GM18867 (cell line): ENCODE results near the gene TRA2A.

ENCODE experiments used
- ATAC-seq: cut with Tn5 transposase; IDR thresholded peaks from one replicate; pipeline ENCODE4 v1.9.1; 2021; ENCODE audit warnings: mild to moderate bottlenecking, moderate library complexity; ENCODE audit not compliant: unreplicated experiment

The TRA2A gene

DNA sequence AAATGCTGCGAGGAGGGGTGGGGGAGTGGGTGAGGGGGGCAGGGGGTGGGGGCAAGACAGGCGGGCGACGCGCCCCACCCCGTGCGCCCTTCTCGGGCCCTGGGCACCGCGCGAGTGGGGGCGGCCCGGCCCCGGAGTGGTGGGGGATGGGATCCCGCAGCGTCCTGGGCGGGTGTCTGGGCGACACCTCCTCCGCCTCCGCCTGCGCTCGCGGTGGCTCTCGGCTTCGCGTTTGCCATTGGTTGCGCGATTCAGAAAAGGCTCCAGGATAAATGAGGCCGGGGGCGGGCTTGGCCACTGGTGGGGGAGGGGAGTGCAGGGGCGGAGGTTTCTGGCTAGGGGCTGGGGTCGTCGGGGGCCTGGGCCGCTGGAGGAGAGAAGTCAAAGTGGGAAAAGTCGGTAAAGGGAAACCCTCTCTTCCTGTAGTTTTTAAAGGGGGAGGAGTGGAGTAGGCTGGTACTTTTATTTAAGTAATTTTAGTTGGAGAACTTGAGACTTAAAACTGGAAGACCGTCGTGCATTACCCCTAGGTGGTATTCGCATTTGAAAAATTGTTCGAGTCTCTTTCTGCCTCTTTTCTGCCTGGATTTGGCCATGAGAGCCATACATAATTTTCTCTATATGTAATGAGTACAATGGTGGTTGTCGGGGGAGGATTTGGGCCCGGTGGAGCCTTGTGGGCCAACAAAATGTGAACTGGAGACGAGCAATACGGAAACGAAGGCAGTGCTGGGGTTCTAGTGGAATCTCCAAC, 60.5 kb downstream of the TRA2A start:
- ATAC-seq = peak; percentile 36

- peak; percentile 18 for ATAC-seq
Measured at GRCh38 chr7:23470330-23471105, 61.3 kb downstream of the TRA2A start, which contains the start of gene IGF2BP3. Gene IGF2BP3 (minus strand): TSS chr7:23470491. CDS start chr7:23470110, 381 bp downstream.

DNA sequence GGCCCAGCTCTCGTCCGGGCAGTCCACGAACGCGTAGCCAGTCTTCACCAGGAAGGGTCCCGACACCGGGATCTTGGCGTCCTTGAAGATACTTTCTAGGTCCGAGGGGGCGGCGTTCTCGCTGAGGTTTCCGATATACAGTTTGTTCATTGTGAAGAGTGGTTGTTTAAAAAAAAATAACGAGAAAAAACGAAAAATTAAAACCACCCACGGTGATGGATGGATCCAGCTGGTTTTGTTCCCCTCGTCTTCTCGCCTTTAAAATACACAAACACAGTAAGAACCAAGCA, 61.9 kb downstream of the TRA2A start:
- no peak for ATAC-seq

- ATAC-seq = peak; percentile 21
Measured at GRCh38 chr7:23469150-23469960, 62.4 kb downstream of the TRA2A start.

- peak; percentile 0 for ATAC-seq
Measured at GRCh38 chr7:23468526-23469149, 63.1 kb downstream of the TRA2A start.

DNA sequence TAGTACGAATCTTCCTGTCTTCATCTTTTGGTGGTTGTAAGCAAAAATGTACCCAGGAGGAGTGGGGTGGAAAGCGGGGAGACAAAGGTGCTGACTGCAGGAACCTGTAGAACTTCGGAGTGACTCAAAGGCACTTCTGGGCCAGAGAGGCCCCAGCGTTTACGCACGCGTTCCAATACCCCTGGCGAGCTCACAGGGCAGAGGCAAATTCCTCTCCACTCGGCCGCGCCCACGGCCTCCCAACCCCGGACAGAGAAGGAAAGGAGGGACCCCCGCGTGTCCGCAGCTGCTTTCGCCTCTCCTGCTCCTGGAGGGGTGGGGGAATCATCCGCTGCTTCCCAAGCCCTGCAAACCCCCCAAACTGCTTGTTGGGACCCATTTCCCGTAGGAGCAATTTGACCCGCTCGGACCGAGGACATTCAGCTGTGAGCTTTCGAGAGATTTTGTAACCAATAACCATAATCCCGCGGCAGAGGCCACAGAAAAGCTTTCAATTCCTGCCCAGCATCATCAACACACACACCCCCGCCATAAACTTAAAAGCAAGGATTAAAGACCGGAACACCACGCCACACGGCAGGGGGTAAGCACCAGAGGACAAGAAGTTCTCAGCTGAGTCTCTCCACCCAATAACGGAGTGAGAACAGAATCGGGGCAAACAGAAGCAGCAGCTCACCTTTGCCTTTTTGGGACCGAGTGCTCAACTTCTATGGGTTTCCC, 63.8 kb downstream of the TRA2A start:
- ATAC-seq = no peak

DNA sequence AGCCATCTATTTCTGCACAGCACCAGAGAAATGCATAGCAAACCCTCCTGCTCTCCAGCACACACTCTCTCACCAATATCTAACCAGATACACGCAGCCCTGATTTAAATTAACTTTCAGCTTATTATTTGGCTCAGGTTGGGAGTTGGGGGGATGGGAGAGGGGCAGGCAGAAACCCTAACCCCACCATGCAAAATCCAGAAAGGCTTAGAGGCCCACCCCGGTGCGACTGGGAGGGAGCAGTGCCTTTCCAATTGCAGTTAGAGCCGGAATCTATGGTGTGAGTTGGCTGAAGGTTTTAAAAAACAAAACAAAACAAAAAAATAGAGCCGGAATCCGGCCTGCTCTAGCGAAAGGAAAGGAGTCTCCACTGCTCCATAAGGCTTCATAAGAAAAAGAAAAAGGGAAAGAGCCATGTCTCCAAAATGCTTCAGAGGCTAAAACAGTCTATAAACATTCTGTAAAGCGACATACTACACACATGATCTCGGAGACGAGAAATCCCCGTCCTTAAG, 64.4 kb downstream of the TRA2A start:
- no peak for ATAC-seq

DNA sequence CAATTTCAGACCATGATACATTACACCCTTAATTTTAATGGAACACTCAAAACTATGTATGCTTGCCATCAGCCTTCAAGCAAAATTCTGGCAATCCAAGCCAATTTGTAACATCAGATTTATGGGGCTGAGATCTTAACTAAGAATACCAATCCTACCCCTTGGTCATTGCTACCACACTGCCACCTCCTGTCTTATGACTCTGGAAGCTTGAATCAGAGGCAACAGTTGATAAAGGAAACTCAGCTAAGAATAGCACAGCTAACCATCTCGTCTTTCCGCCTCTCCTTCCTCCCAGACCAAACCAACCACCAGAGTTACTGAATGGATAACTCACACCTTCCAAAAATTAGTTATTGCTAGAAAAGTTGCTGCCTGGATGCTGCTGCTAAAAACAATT, 68.9 kb downstream of the TRA2A start:
- ATAC-seq = no peak

GRCh38 chr7:23458044-23458443, 73.7 kb downstream of the TRA2A start:
- ATAC-seq = no peak

DNA sequence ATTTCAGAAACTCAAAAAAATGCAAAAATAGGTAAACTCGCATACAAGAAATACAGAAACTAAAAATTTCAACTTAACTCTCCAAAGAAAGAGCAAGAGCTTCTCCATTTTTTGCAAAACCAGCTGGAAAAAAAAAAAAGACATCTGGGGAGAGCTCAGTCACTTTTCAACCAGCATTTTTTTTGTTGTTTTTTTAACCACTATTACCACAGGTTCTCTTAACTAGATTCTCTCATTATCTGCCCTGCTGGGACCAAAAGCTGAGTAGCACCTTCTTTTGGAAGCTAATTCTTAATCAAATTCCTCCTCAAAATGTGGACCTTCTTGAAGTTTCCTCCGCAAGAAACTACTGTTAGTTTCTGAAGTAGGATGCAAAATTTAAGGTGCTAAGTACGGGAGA, 75.7 kb downstream of the TRA2A start:
- no peak for ATAC-seq

DNA sequence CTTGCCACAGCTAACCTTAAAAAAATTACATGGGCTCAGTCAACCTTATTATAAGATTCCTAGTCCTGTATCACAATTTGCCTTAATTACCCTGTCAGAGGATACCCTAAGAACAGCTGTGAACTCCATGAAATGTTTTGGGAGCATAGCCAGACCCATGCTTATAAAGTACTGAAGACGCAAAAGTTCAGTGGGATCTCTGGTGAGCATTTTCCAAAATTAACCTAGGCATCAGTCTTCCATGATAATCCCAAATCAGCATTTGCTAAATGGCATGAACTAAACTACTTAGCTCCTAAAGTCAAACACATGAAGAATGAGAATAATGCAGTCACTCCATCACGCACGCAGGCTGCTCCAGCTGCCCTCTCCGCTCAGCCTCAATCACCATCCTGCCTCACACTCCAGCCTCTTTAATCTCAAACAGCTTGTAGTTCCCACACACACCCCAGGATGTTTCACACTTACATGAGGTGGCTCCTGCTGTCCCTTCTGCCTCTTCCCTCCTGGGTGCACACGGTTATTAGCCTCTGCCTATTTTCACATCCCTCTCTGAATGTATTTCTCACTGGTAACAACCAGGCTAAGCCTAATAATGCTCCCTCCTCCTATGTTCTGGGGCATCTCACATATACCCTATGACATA, 76.8 kb downstream of the TRA2A start:
- ATAC-seq = no peak
